Nucleus accumbens (tissue), 56 donors: ENCODE data around the gene ZNF763.
A peak's percentile ranks its signal among the peaks of the same experiment; 100 is the strongest.
"Not testable (repeated sequence)": the region's sequence is repeated elsewhere in the genome, so short reads cannot be mapped to it uniquely, and the experiment has no call there.

Source experiments
- DNase-seq, 56 donors: peaks; one replicate each; lab custom pipeline; 2025; lab: John Stamatoyannopoulos, UW

The ZNF763 gene

GRCh38 chr19:11964858-11965645 lies at the start of gene ZNF763:
Gene ZNF763 (plus strand): TSS chr19:11965040. CDS start chr19:11965209, 169 bp downstream.
- DNase-seq, result peak; percentile 38 to 96 (median 88)

- no peak for DNase-seq
Measured at GRCh38 chr19:11921852-11922495, 42.9 kb upstream of the ZNF763 start.

- peak; percentile 60 to 97 (median 88) for DNase-seq
Measured at GRCh38 chr19:11924886-11925650, 39.8 kb upstream of the ZNF763 start, which contains the start of gene ZNF700. Gene ZNF700 (plus strand): TSS chr19:11925107. CDS start chr19:11925211, 104 bp downstream.

- not testable (repeated sequence) for DNase-seq
Measured at GRCh38 chr19:11925651-11926187, 39.1 kb upstream of the ZNF763 start.

- no peak for DNase-seq
Measured at GRCh38 chr19:11927227-11927626, 37.6 kb upstream of the ZNF763 start.

GRCh38 chr19:11931051-11931450 lies 33.8 kb upstream of the ZNF763 start:
- DNase-seq, result peak in 1 of 56 donors; percentile 2

GRCh38 chr19:11931513-11931912 lies 33.3 kb upstream of the ZNF763 start:
- DNase-seq, result no peak

GRCh38 chr19:11935829-11936228 lies 29.0 kb upstream of the ZNF763 start:
- DNase-seq, result not testable (repeated sequence)

GRCh38 chr19:11938383-11938782 lies 26.5 kb upstream of the ZNF763 start:
- DNase-seq, result not testable (repeated sequence)

- DNase-seq, result not testable (repeated sequence)
Measured at GRCh38 chr19:11941361-11941887, 23.4 kb upstream of the ZNF763 start.

GRCh38 chr19:11942008-11942842 lies 22.6 kb upstream of the ZNF763 start:
- no peak for DNase-seq

- no peak for DNase-seq
Measured at GRCh38 chr19:11942843-11943108, 22.1 kb upstream of the ZNF763 start.

- no peak for DNase-seq
Measured at GRCh38 chr19:11944656-11945055, 20.2 kb upstream of the ZNF763 start.

GRCh38 chr19:11948646-11949045 lies 16.2 kb upstream of the ZNF763 start:
- no peak for DNase-seq

GRCh38 chr19:11949201-11949600 lies 15.6 kb upstream of the ZNF763 start:
- no peak for DNase-seq

GRCh38 chr19:11949614-11950080 lies 15.2 kb upstream of the ZNF763 start:
- not testable (repeated sequence) for DNase-seq

GRCh38 chr19:11950312-11950711 lies 14.5 kb upstream of the ZNF763 start:
- no peak for DNase-seq

- peak in 53 of 56 donors; percentile 4 to 85 (median 56) for DNase-seq
Measured at GRCh38 chr19:11963566-11964355, 1.1 kb upstream of the ZNF763 start.

GRCh38 chr19:11964496-11964857 lies 363 bp upstream of the ZNF763 start:
- DNase-seq, result peak in 15 of 56 donors; percentile 35 to 65 (median 56)
